ENCODE measurements around the gene QARS1. TPM values are rescaled to one million over a fixed set of nuclear protein-coding genes. Genes with fewer than 3 reads are reported as not detected.

QARS1 gene
- total and polyA plus RNA-seq, 2 experiments from 2014 or later: 173 to 373 TPM

- Histone ChIP-seq H3K79me2 (replicated peaks; ENCODE audit: insufficient read depth) (peaks cover 10% of the 10 kb centered on the region), H3K4me1 (ENCODE audit: insufficient read depth) (peaks cover 4% of the 10 kb centered on the region; the same call in 1 of the 2 replicates), H3K27me3 (ENCODE audit: insufficient read depth) (no peaks in the 10 kb centered on the region), H4K20me1 (replicated peaks; ENCODE audit: insufficient read depth) (no peaks in the 10 kb centered on the region), H3K4me2 (no peak overlapping the region), H3K27ac (ENCODE audit: low read depth) (no peak overlapping the region), H3F3A (replicated peaks; ENCODE audit: low read depth) (peaks cover 21% of the 10 kb centered on the region), H2AFZ (no peak overlapping the region), H3K9me2 (ENCODE audit: insufficient read depth) (no peaks in the 10 kb centered on the region), H3K36me3 (ENCODE audit: insufficient read depth) (no peaks in the 10 kb centered on the region; the same call in 1 of the 2 replicates), H3K4me3 (no peak overlapping the region)
- TF ChIP-seq CTCF (conservative IDR thresholded peaks at IDR 0.05; ENCODE audit: low read depth in 2 of 2) (no peak), CREB1 (CRISPR knock-in tag; IDR thresholded peaks at IDR 0.05; ENCODE audit: low read depth) (no peak), REST (IDR thresholded peaks at IDR 0.05; ENCODE audit: unreplicated experiment) (no peak), ZNF331 (CRISPR knock-in tag; IDR thresholded peaks at IDR 0.05; ENCODE audit: low read depth) (no peak), ZNF114 (CRISPR knock-in tag; IDR thresholded peaks at IDR 0.05) (no peak), ETS1 (IDR thresholded peaks at IDR 0.05) (no peak), EZH2phosphoT487 (IDR thresholded peaks at IDR 0.05; ENCODE audit: unreplicated experiment) (no peak), POLR2AphosphoS5 (IDR thresholded peaks at IDR 0.05; ENCODE audit: low read depth) (no peak), ZNF462 (CRISPR knock-in tag; IDR thresholded peaks at IDR 0.05) (no peak), STAT1 (IDR thresholded peaks at IDR 0.05; ENCODE audit: unreplicated experiment) (no peak)
- Mint-ChIP-seq H3K4me1 (peaks cover 4% of the 10 kb centered on the region; the same call in 2 of the 3 replicates), H3K36me3 (ENCODE audit: low read depth) (peaks cover 12% of the 10 kb centered on the region), H3K9me3 (no peaks in the 10 kb centered on the region; the same call in 2 of the 3 replicates), H3K4me3 (no peak overlapping the region), H3K27ac (no peak overlapping the region), H3K27me3 (ENCODE audit: insufficient read depth, low read depth, poor library complexity) (peaks cover 5% of the 10 kb centered on the region)
- no peak for ATAC-seq
- no peak for DNase-seq (ENCODE audit: low spot score)
Observed at GRCh38 chr3:49123687-49124086, 19.1 kb upstream of the QARS1 start.
